OCI-M2 (cell line): ENCODE measurements around the gene PAM.

ENCODE experiments used
- DNase-seq: peaks from one replicate; lab custom pipeline; 2025; ENCODE audit not compliant: unreplicated experiment; lab: John Stamatoyannopoulos, UW

Gene PAM

GRCh38 chr5:102927007-102927406, 171.9 kb downstream of the PAM start:
- DNase-seq: no peak

GRCh38 chr5:102930244-102930643, 175.1 kb downstream of the PAM start:
- DNase-seq: no peak

- no peak for DNase-seq
Measured at GRCh38 chr5:102931085-102931725, 176.1 kb downstream of the PAM start.

- DNase-seq: no peak
Measured at GRCh38 chr5:102932781-102933180, 177.7 kb downstream of the PAM start.

GRCh38 chr5:102933316-102933715, 178.2 kb downstream of the PAM start:
- DNase-seq: no peak

GRCh38 chr5:102933721-102934459, 178.8 kb downstream of the PAM start:
- DNase-seq: no peak

- no peak for DNase-seq
Measured at GRCh38 chr5:102937894-102938293, 182.8 kb downstream of the PAM start.

- no peak for DNase-seq
Measured at GRCh38 chr5:102941111-102941510, 186.0 kb downstream of the PAM start.

GRCh38 chr5:102946414-102946813, 191.3 kb downstream of the PAM start:
- no peak for DNase-seq

GRCh38 chr5:102946971-102947370, 191.9 kb downstream of the PAM start:
- DNase-seq: no peak

- no peak for DNase-seq
Measured at GRCh38 chr5:102955488-102955887, 200.4 kb downstream of the PAM start.

GRCh38 chr5:102956599-102956998, 201.5 kb downstream of the PAM start:
- DNase-seq: no peak

- no peak for DNase-seq
Measured at GRCh38 chr5:102957141-102957540, 202.0 kb downstream of the PAM start.

- no peak for DNase-seq
Measured at GRCh38 chr5:102958481-102959011, 203.4 kb downstream of the PAM start.

- no peak for DNase-seq
Measured at GRCh38 chr5:102959055-102959454, 203.9 kb downstream of the PAM start.

GRCh38 chr5:102961671-102962070, 206.6 kb downstream of the PAM start:
- no peak for DNase-seq

GRCh38 chr5:102965653-102966052, 210.5 kb downstream of the PAM start:
- DNase-seq: no peak

- no peak for DNase-seq
Measured at GRCh38 chr5:102969641-102970040, 214.5 kb downstream of the PAM start.

- DNase-seq: no peak
Measured at GRCh38 chr5:102971676-102972293, 216.7 kb downstream of the PAM start.

- no peak for DNase-seq
Measured at GRCh38 chr5:102974177-102974576, 219.1 kb downstream of the PAM start.

GRCh38 chr5:102975045-102975444, 219.9 kb downstream of the PAM start:
- no peak for DNase-seq
